Neural progenitor cell (in vitro differentiated cells): ENCODE results near the gene LRRC4B.

Experiments used
- EZH2 ChIP-seq: fragments of 200-600 bp; sonication (generic); IDR thresholded peaks from 2 replicates; pipeline ENCODE4 v1.6.1; 2017; ENCODE audit warnings: antibody characterized with exemption, mild to moderate bottlenecking, moderate library complexity
- EZH2phosphoT487 ChIP-seq: fragments of 200-600 bp; sonication (generic); IDR thresholded peaks from 2 replicates; pipeline ENCODE4 v1.6.1; 2017; ENCODE audit warnings: antibody characterized with exemption
- TF ChIP-seq, protein P1 (sequence below): fragments of 200-600 bp; sonication (generic); IDR thresholded peaks from 2 replicates; pipeline ENCODE4 v1.5.1; 2017; ENCODE audit warnings: antibody characterized with exemption, mild to moderate bottlenecking

GRCh38 chr19:50558039-50558438 lies 10.2 kb downstream of the LRRC4B start:
- TF ChIP-seq, protein P1, sequence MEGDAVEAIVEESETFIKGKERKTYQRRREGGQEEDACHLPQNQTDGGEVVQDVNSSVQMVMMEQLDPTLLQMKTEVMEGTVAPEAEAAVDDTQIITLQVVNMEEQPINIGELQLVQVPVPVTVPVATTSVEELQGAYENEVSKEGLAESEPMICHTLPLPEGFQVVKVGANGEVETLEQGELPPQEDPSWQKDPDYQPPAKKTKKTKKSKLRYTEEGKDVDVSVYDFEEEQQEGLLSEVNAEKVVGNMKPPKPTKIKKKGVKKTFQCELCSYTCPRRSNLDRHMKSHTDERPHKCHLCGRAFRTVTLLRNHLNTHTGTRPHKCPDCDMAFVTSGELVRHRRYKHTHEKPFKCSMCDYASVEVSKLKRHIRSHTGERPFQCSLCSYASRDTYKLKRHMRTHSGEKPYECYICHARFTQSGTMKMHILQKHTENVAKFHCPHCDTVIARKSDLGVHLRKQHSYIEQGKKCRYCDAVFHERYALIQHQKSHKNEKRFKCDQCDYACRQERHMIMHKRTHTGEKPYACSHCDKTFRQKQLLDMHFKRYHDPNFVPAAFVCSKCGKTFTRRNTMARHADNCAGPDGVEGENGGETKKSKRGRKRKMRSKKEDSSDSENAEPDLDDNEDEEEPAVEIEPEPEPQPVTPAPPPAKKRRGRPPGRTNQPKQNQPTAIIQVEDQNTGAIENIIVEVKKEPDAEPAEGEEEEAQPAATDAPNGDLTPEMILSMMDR = no peak
- no peak for TF ChIP-seq EZH2
- TF ChIP-seq EZH2phosphoT487 = no peak
